Activated naive CD4-positive, alpha-beta T cell treated with anti-CD3 and anti-CD28 coated beads for 36 hours (primary cell): ENCODE measurements around the gene PHC2. TPM values are rescaled to one million over a fixed set of nuclear protein-coding genes. Genes with fewer than 3 reads are reported as not detected.

Experiments
- CTCF ChIA-PET: fragments of 350-600 bp; sonication (Branson Sonifier 250); formaldehyde crosslinking; loops from one replicate; lab custom pipeline; 2021; ENCODE audit warnings: antibody characterized with exemption; lab: Charles Lee
- DNase-seq: peaks from one replicate; pipeline ENCODE4 v3.0.0-alpha.2; 2020
- H3K27ac Mint-ChIP-seq: one replicate; pipeline ENCODE4 v1.8.0; 2021; ENCODE audit warnings: mild to moderate bottlenecking, mixed read lengths
- H3K27me3 Mint-ChIP-seq: one replicate; pipeline ENCODE4 v1.8.0; 2021; ENCODE audit warnings: low read depth, mixed read lengths
- H3K36me3 Mint-ChIP-seq: one replicate; pipeline ENCODE4 v1.8.0; 2021; ENCODE audit warnings: low read depth, mixed read lengths
- H3K4me1 Mint-ChIP-seq: one replicate; pipeline ENCODE4 v1.8.0; 2021; ENCODE audit warnings: low read depth, mixed read lengths
- H3K4me3 Mint-ChIP-seq: one replicate; pipeline ENCODE4 v1.8.0; 2021; ENCODE audit warnings: mild to moderate bottlenecking, moderate library complexity, mixed read lengths
- H3K9me3 Mint-ChIP-seq: one replicate; pipeline ENCODE4 v1.8.0; 2021; ENCODE audit warnings: mixed read lengths
- intact Hi-C: fragments of 100-400 bp; cut with micrococcal nuclease; formaldehyde crosslinking; loops from one replicate; pipeline ENCODE4 v1.15.1; 2023
- total RNA-seq, 2 experiments: library from RNA; stranded (reverse); gene quantifications; one replicate each; pipeline ENCODE4 v1.2.3, GENCODE V29; 2021

Gene PHC2
- total RNA-seq, 2 experiments from 2014 or later, result 15.6 to 15.9 TPM

- peaks cover 3% of the 10 kb centered on the region for H3K36me3 Mint-ChIP-seq
- H3K4me1 Mint-ChIP-seq, result peaks cover 47% of the 10 kb centered on the region
- H3K4me3 Mint-ChIP-seq, result no peak overlapping the region
- intact Hi-C loops, result no loop called here
- no peak for DNase-seq
- no peaks in the 10 kb centered on the region for H3K27me3 Mint-ChIP-seq
- H3K9me3 Mint-ChIP-seq, result no peaks in the 10 kb centered on the region
- no peak overlapping the region for H3K27ac Mint-ChIP-seq
- CTCF ChIA-PET, result interaction anchor here (0.6 kb wide), 1 partner anchor 204 kb away, joined by 5 read pairs; no protein-coding TSS in a partner anchor
Observed at GRCh38 chr1:33342041-33342723, 88.7 kb downstream of the PHC2 start.

- H3K27me3 Mint-ChIP-seq, result no peaks in the 10 kb centered on the region
- H3K9me3 Mint-ChIP-seq, result no peaks in the 10 kb centered on the region
- DNase-seq, result no peak
- intact Hi-C loops, result no loop called here
- H3K27ac Mint-ChIP-seq, result no peak overlapping the region
- CTCF ChIA-PET, result no interaction called here
- peaks cover 37% of the 10 kb centered on the region for H3K4me1 Mint-ChIP-seq
- H3K36me3 Mint-ChIP-seq, result peaks cover 2% of the 10 kb centered on the region
- H3K4me3 Mint-ChIP-seq, result no peak overlapping the region
Observed at GRCh38 chr1:33341190-33341589, 89.7 kb downstream of the PHC2 start.

- Mint-ChIP-seq H3K36me3 (peaks cover 2% of the 10 kb centered on the region), H3K4me1 (peaks cover 35% of the 10 kb centered on the region), H3K9me3 (no peaks in the 10 kb centered on the region), H3K4me3 (no peak overlapping the region), H3K27me3 (no peaks in the 10 kb centered on the region), H3K27ac (no peak overlapping the region)
- CTCF ChIA-PET, result no interaction called here
- no peak for DNase-seq
- intact Hi-C loops, result no loop called here
Observed at GRCh38 chr1:33339413-33339812, 91.5 kb downstream of the PHC2 start.

GRCh38 chr1:33338440-33339211 lies 92.3 kb downstream of the PHC2 start:
- H3K36me3 Mint-ChIP-seq, result peaks cover 2% of the 10 kb centered on the region
- CTCF ChIA-PET, result interaction anchor here (0.8 kb wide), 2 partner anchors 43 to 117 kb away, joined by 3 to 4 read pairs; no protein-coding TSS in a partner anchor
- intact Hi-C loops, result no loop called here
- H3K9me3 Mint-ChIP-seq, result no peaks in the 10 kb centered on the region
- H3K4me3 Mint-ChIP-seq, result no peak overlapping the region
- DNase-seq, result no peak
- H3K27me3 Mint-ChIP-seq, result no peaks in the 10 kb centered on the region
- H3K4me1 Mint-ChIP-seq, result peaks cover 35% of the 10 kb centered on the region
- H3K27ac Mint-ChIP-seq, result no peak overlapping the region

GRCh38 chr1:33338048-33338439 lies 92.9 kb downstream of the PHC2 start:
- no peak for DNase-seq
- Mint-ChIP-seq H3K36me3 (peaks cover 2% of the 10 kb centered on the region), H3K9me3 (no peaks in the 10 kb centered on the region), H3K4me3 (no peak overlapping the region), H3K27me3 (no peaks in the 10 kb centered on the region), H3K27ac (no peak overlapping the region), H3K4me1 (peaks cover 35% of the 10 kb centered on the region)
- intact Hi-C loops, result no loop called here
- CTCF ChIA-PET, result interaction anchor here (0.8 kb wide), 1 partner anchor 117 kb away, joined by 3 read pairs; no protein-coding TSS in a partner anchor

- Mint-ChIP-seq H3K4me3 (no peak overlapping the region), H3K27me3 (no peaks in the 10 kb centered on the region), H3K27ac (no peak overlapping the region), H3K36me3 (no peaks in the 10 kb centered on the region), H3K9me3 (no peaks in the 10 kb centered on the region), H3K4me1 (peaks cover 32% of the 10 kb centered on the region)
- intact Hi-C loops, result no loop called here
- DNase-seq, result no peak
- CTCF ChIA-PET, result no interaction called here
Observed at GRCh38 chr1:33337441-33337840, 93.5 kb downstream of the PHC2 start.

GRCh38 chr1:33336580-33336979 lies 94.3 kb downstream of the PHC2 start:
- no peaks in the 10 kb centered on the region for H3K27me3 Mint-ChIP-seq
- CTCF ChIA-PET, result interaction anchor here (0.9 to 1.6 kb wide), 3 partner anchors 24 to 197 kb away, joined by 3 to 6 read pairs (median 4); no protein-coding TSS in a partner anchor
- no peak overlapping the region for H3K4me3 Mint-ChIP-seq
- intact Hi-C loops, result no loop called here
- no peaks in the 10 kb centered on the region for H3K9me3 Mint-ChIP-seq
- peaks cover 1% of the 10 kb centered on the region for H3K36me3 Mint-ChIP-seq
- no peak overlapping the region for H3K27ac Mint-ChIP-seq
- no peak for DNase-seq
- peaks cover 30% of the 10 kb centered on the region for H3K4me1 Mint-ChIP-seq

- H3K27ac Mint-ChIP-seq, result no peak overlapping the region
- peaks cover 1% of the 10 kb centered on the region for H3K36me3 Mint-ChIP-seq
- CTCF ChIA-PET, result no interaction called here
- H3K27me3 Mint-ChIP-seq, result no peaks in the 10 kb centered on the region
- no peak for DNase-seq
- no peaks in the 10 kb centered on the region for H3K9me3 Mint-ChIP-seq
- intact Hi-C loops, result no loop called here
- H3K4me1 Mint-ChIP-seq, result peaks cover 22% of the 10 kb centered on the region
- H3K4me3 Mint-ChIP-seq, result no peak overlapping the region
Observed at GRCh38 chr1:33335020-33335419, 95.9 kb downstream of the PHC2 start.

- Mint-ChIP-seq H3K4me3 (no peak overlapping the region), H3K9me3 (no peaks in the 10 kb centered on the region), H3K27me3 (no peaks in the 10 kb centered on the region), H3K27ac (no peak overlapping the region), H3K4me1 (peaks cover 20% of the 10 kb centered on the region), H3K36me3 (peaks cover 6% of the 10 kb centered on the region)
- intact Hi-C loops, result no loop called here
- CTCF ChIA-PET, result no interaction called here
- no peak for DNase-seq
Observed at GRCh38 chr1:33334081-33334552, 96.8 kb downstream of the PHC2 start.

- H3K4me1 Mint-ChIP-seq, result peaks cover 11% of the 10 kb centered on the region
- CTCF ChIA-PET, result no interaction called here
- intact Hi-C loops, result no loop called here
- H3K27me3 Mint-ChIP-seq, result no peaks in the 10 kb centered on the region
- H3K4me3 Mint-ChIP-seq, result no peak overlapping the region
- no peak for DNase-seq
- H3K27ac Mint-ChIP-seq, result no peak overlapping the region
- H3K9me3 Mint-ChIP-seq, result no peaks in the 10 kb centered on the region
- H3K36me3 Mint-ChIP-seq, result peaks cover 14% of the 10 kb centered on the region
Observed at GRCh38 chr1:33332881-33333280, 98.0 kb downstream of the PHC2 start.

GRCh38 chr1:33332357-33332789 lies 98.5 kb downstream of the PHC2 start:
- H3K4me1 Mint-ChIP-seq, result peaks cover 7% of the 10 kb centered on the region
- no peak overlapping the region for H3K27ac Mint-ChIP-seq
- intact Hi-C loops, result no loop called here
- no peaks in the 10 kb centered on the region for H3K27me3 Mint-ChIP-seq
- no peak overlapping the region for H3K4me3 Mint-ChIP-seq
- H3K36me3 Mint-ChIP-seq, result peaks cover 14% of the 10 kb centered on the region
- H3K9me3 Mint-ChIP-seq, result no peaks in the 10 kb centered on the region
- DNase-seq, result no peak
- CTCF ChIA-PET, result no interaction called here

GRCh38 chr1:33331444-33332356 lies 99.2 kb downstream of the PHC2 start:
- H3K27ac Mint-ChIP-seq, result no peak overlapping the region
- CTCF ChIA-PET, result no interaction called here
- intact Hi-C loops, result no loop called here
- H3K4me3 Mint-ChIP-seq, result no peak overlapping the region
- peaks cover 7% of the 10 kb centered on the region for H3K4me1 Mint-ChIP-seq
- peaks cover 16% of the 10 kb centered on the region for H3K36me3 Mint-ChIP-seq
- DNase-seq, result no peak
- no peaks in the 10 kb centered on the region for H3K9me3 Mint-ChIP-seq
- H3K27me3 Mint-ChIP-seq, result no peaks in the 10 kb centered on the region
